Subcutaneous abdominal adipose tissue (tissue), 5 donors: ENCODE results near the gene VPS13D.

Experiments used
- H3K27ac ChIP-seq: one replicate; pipeline ENCODE4 v1.7.0; 2013; ENCODE audit warnings: low read depth, mild to moderate bottlenecking, inconsistent platforms, low read length, moderate library complexity
- H3K27me3 ChIP-seq, 5 donors: one replicate each; pipeline ENCODE4 v1.7.0; 2013; ENCODE audit warnings: low read length in 5 of 5, inconsistent platforms in 1 of 5; ENCODE audit not compliant: control insufficient read depth in 5 of 5, insufficient read depth in 4 of 5
- H3K36me3 ChIP-seq, 5 donors: one replicate each; pipeline ENCODE4 v1.7.0; 2013; ENCODE audit warnings: low read length in 5 of 5; ENCODE audit not compliant: control insufficient read depth in 5 of 5, insufficient read depth in 5 of 5
- H3K4me1 ChIP-seq, 5 donors: one replicate each; pipeline ENCODE4 v1.7.0; 2013; ENCODE audit warnings: low read length in 5 of 5, mild to moderate bottlenecking in 3 of 5, moderate library complexity in 1 of 5; ENCODE audit not compliant: control insufficient read depth in 5 of 5, insufficient read depth in 5 of 5
- H3K4me3 ChIP-seq, 5 donors: one replicate each; pipeline ENCODE4 v1.7.0; 2013; ENCODE audit warnings: low read length in 5 of 5, low read depth in 1 of 5
- H3K9ac ChIP-seq, 5 donors: one replicate each; pipeline ENCODE4 v1.7.0; 2013; ENCODE audit warnings: low read length in 5 of 5, mild to moderate bottlenecking in 4 of 5, moderate library complexity in 3 of 5
- H3K9me3 ChIP-seq, 5 donors: one replicate each; pipeline ENCODE4 v1.7.0; 2013; ENCODE audit warnings: low read length in 5 of 5; ENCODE audit not compliant: control insufficient read depth in 5 of 5
- donor health status: healthy.
- donor health status: healthy.
- donor health status: healthy.
- donor health status: healthy.
- donor health status: healthy.

Gene VPS13D

DNA sequence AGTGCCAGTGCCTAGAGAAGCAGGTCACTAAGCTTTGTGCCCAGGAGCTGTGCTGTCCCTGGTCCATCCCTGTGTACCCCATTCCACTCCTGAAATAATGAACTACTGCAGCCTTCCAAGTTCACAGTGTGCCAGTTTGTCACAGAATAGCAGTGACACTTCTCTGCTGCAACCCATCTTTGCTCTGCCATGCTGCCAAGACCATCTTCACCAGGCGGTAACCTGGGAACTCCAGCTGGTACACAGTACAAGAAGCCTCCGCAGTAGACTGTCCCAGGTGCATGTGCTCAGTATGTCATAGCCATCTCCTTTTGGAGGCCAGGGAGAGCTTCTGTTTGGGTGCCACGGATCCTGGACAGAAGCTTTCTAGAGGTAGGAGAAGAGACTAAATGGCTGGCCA lies 250.2 kb downstream of the VPS13D start:
- Histone ChIP-seq H3K9ac (no peak overlapping the region), H3K9me3 (no peaks in the 10 kb centered on the region), H3K36me3 (no peaks in the 10 kb centered on the region), H3K27ac (peak overlapping the region; percentile 69), H3K4me1 (peaks cover 23 to 61% (median 56%) of the 10 kb centered on the region in 5 donors), H3K4me3 (no peak overlapping the region), H3K27me3 (no peaks in the 10 kb centered on the region)

DNA sequence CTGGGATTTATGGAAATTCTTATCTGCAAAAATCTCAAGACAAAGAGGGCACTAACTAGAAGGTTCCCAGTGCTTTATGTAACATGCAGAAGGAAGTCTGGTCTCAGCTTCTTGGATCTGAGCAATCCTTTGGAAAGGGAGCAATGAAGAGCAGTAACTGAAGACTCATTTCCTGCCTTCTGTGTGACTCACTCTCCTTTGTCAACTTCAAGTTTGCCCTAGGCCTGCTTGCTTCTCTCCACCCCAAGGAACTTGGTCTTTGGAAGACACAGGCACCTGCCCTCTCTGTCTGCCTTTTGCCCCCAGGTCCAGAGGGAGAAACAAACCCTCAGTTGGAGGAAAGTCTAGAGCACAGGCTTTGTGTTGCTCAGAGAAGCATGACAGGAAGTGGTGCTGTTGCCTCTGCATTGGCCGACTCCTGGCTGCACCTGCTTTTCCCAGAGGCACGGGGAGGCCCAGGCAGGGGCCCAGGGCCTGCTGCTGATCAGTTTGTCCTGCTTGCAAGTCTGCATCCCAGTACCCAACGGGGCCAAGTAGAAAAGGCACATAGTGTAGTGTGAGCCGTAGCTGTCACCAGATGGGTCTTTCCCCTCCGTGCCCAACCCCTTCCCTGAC lies 251.0 kb downstream of the VPS13D start:
- Histone ChIP-seq H3K4me1 (peaks cover 16 to 61% (median 56%) of the 10 kb centered on the region in 5 donors), H3K27ac (peak overlapping the region; percentile 69), H3K9ac (peak overlapping the region in 1 of 5 donors; percentile 17), H3K27me3 (no peaks in the 10 kb centered on the region), H3K4me3 (no peak overlapping the region), H3K9me3 (no peaks in the 10 kb centered on the region), H3K36me3 (no peaks in the 10 kb centered on the region)

DNA sequence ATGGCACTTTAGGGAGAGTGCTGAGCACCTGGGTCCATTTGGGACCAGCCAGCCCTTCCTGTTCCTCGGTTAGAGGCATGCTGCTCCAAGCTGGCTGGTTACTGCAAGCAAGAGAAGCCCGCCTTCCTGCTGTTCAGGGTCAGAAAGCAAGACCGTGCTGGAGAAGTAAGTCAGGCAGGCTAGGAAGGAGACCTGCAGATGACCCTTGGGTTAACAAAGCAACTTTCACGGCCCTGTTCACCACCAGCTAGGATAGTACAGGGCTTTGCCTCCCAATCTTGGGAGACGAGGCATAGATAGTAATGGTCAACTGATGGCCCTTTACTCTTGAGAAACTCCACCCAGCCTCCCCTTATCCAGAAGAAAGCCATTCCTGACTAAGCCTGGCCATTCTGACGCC lies 252.1 kb downstream of the VPS13D start:
- H3K4me3 ChIP-seq = no peak overlapping the region
- no peaks in the 10 kb centered on the region for H3K36me3 ChIP-seq
- H3K27ac ChIP-seq = peak overlapping the region; percentile 69
- no peak overlapping the region for H3K9ac ChIP-seq
- H3K9me3 ChIP-seq = no peaks in the 10 kb centered on the region
- H3K4me1 ChIP-seq = peaks cover 21 to 66% (median 64%) of the 10 kb centered on the region in 5 donors
- no peaks in the 10 kb centered on the region for H3K27me3 ChIP-seq

DNA sequence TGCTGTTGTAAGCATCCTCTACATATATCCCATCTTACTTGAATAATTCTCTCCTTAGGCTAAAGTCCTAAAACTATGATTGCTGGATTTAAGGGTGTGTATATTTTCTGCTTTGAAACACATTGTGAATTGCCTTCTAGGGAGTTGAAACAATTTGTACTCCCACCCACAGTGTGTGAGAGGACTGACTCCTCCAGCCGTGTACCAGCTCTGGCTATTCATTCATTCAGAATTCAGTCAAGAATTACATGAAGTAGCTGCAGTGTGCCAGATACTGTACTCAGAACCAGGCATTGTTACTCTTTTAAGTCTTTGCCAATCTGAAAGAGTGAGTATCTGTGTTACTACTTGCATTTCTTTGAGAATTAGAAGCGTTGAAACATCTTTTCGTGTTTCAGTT lies 253.2 kb downstream of the VPS13D start:
- H3K36me3 ChIP-seq = no peaks in the 10 kb centered on the region
- no peak overlapping the region for H3K4me3 ChIP-seq
- no peaks in the 10 kb centered on the region for H3K27me3 ChIP-seq
- H3K4me1 ChIP-seq = peaks cover 20 to 60% (median 58%) of the 10 kb centered on the region in 5 donors
- no peak overlapping the region for H3K27ac ChIP-seq
- no peak overlapping the region for H3K9ac ChIP-seq
- H3K9me3 ChIP-seq = no peaks in the 10 kb centered on the region

DNA sequence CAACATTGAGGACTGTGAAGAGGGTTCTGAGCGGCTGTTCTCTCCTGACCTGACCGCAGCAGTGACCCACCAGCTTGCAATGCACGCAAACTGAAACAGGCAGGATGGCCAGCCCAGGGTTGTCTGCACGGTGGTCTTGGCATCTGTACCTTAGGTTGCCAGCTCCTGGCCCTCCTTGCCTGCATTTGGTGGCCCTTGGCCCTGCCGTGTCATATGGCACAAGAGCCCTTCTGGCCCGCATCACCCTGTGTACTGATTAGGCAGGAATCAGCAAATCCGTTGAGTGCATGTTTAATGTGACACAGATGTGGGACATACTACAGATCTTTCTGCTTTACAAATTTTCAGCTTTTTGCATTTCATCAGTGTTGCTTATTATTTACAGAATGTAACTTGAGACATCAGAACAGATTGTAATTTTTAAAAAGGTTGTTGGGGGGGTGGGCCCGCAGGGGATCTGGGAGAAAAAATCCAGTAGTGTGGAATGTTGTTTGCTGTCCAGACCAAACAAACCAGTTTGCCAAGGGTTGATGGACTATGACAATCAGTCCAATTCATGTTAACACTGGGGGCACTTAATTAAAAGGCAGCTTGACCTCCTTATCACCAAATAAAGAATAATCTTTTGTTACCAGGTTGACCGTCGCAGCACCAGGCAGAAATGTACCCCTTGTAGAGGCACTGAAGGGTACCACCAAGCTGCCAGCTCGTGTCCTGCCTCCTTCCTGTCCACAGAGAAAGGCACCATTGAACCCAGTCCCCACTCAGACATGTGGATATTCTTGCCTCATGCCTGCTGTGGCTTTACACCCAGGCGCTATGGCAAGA lies 255.6 kb downstream of the VPS13D start:
- H3K4me1 ChIP-seq = peaks cover 12 to 36% (median 34%) of the 10 kb centered on the region in 5 donors
- peak overlapping the region in 2 of 5 donors; percentile 9 to 25 for H3K9ac ChIP-seq
- H3K4me3 ChIP-seq = no peak overlapping the region
- peak overlapping the region; percentile 95 for H3K27ac ChIP-seq
- peaks cover 0 to 5% (median 1%) of the 10 kb centered on the region in 5 donors for H3K36me3 ChIP-seq
- no peaks in the 10 kb centered on the region for H3K9me3 ChIP-seq
- H3K27me3 ChIP-seq = no peaks in the 10 kb centered on the region

DNA sequence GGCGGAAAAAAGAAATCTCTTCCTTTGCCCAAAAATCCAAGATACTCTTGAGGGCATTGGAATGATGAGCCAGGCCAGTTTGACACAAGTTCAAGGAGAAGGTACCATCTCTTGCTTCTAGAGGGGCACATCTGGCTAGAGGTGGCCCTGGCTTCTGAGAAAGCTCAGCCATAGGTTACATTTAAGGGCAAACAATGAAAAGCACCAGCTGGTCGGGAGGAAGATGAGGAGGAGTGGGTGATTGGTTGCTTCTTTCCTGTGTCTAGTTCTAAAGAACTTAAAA lies 256.2 kb downstream of the VPS13D start:
- H3K9ac ChIP-seq = peak overlapping the region in 2 of 5 donors; percentile 9 to 25
- H3K36me3 ChIP-seq = peaks cover 0 to 11% (median 5%) of the 10 kb centered on the region in 5 donors
- no peaks in the 10 kb centered on the region for H3K27me3 ChIP-seq
- no peaks in the 10 kb centered on the region for H3K9me3 ChIP-seq
- peak overlapping the region; percentile 95 for H3K27ac ChIP-seq
- no peak overlapping the region for H3K4me3 ChIP-seq
- H3K4me1 ChIP-seq = peaks cover 9 to 32% (median 29%) of the 10 kb centered on the region in 5 donors

DNA sequence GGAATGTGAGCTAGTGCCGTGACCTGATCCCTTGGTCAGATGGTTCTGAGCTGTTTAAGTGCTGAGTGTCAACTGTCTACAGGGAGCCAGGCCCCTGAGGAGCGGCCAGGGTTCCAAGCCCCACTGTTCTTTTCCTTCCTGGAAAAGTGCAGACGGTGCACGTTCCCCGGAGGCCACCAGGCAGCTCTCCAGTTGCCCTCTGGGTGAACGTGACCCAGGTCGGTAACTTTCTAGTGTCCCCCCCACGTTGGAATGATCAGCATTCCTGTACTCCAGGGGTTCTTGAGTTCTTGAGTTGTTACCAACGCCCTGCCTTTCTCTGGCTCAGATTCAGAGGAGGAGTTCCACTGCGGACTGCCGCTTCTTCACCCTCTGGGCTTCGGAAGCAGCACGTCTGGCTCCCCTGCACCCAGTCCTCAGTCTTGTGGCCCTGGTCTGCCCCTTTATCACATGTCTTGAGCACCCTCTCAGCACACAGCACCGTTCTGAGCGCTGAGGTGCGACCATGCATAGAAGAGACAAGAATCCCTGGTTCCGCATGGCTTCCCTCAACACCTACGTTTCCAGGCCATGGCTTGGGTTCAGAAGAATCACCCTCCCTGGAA lies 256.7 kb downstream of the VPS13D start:
- peaks cover 7 to 26% (median 25%) of the 10 kb centered on the region in 5 donors for H3K4me1 ChIP-seq
- no peak overlapping the region for H3K4me3 ChIP-seq
- peaks cover 0 to 16% (median 8%) of the 10 kb centered on the region in 5 donors for H3K36me3 ChIP-seq
- H3K9ac ChIP-seq = peak overlapping the region in 3 of 5 donors; percentile 25 to 67 (median 29)
- no peaks in the 10 kb centered on the region for H3K9me3 ChIP-seq
- H3K27ac ChIP-seq = peak overlapping the region; percentile 95
- H3K27me3 ChIP-seq = no peaks in the 10 kb centered on the region

DNA sequence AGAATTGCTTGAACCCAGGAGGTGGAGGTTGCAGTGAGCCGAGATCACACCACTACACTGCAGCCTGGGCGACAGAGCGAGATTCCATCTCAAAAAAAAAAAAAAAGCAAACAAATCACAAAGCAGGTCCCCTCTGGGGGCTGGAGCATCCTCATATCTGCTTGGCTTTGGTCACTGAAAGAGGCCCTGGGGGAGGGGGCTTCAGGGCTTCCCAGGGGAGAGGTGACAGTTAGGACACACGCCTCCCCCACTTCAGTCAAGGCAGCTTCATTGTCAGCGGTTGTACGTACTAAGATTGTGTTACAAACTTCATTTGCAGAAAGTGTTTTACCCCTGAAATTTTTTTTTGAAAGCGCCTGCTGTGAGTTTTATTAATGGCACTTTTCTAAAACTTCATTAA lies 257.7 kb downstream of the VPS13D start:
- H3K9ac ChIP-seq = no peak overlapping the region
- no peaks in the 10 kb centered on the region for H3K9me3 ChIP-seq
- no peak overlapping the region for H3K27ac ChIP-seq
- peaks cover 0 to 16% (median 8%) of the 10 kb centered on the region in 5 donors for H3K36me3 ChIP-seq
- no peak overlapping the region for H3K4me3 ChIP-seq
- no peaks in the 10 kb centered on the region for H3K27me3 ChIP-seq
- peaks cover 7 to 23% (median 22%) of the 10 kb centered on the region in 5 donors for H3K4me1 ChIP-seq

DNA sequence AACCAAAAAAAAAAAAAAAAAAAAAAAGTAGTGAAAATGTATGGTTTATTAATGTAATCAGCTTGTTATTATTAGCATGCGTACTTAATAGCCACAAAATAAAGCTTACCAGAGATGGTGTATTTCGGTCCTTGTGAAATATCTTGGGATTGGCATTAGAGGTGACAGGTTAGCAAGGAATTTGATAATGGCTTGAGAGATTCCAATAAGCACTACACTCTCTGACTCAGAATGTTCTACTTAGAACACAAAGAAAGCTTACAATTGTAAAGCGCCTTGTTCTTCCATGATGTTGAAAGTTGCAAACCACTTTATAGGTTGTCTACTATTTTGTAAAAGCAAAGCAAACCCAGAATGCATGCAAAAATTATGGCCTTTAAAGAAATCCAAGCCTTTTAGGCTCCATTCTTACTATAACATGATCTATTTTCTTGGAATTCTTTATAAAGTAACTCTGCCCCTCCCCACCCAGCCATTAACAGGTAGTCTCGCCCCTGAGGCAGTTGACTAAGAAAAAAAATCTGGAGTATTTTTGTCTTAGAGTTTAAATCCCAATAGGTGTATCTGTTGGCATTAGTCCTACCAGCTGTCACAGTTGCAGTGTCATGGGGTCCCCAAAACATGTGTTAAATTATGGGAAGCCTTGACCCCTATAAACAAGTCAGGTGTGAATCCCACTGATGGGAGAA lies 259.0 kb downstream of the VPS13D start:
- Histone ChIP-seq H3K36me3 (peaks cover 0 to 16% (median 8%) of the 10 kb centered on the region in 5 donors), H3K27ac (no peak overlapping the region)

More for the DNA sequence above, 259.0 kb downstream of the VPS13D start:
- Histone ChIP-seq H3K4me3 (no peak overlapping the region), H3K27me3 (no peaks in the 10 kb centered on the region), H3K4me1 (peaks cover 7 to 23% (median 22%) of the 10 kb centered on the region in 5 donors), H3K9ac (no peak overlapping the region), H3K9me3 (no peaks in the 10 kb centered on the region)
